Ecto neural progenitor cell (in vitro differentiated cells): ENCODE measurements around the gene BRINP2.

ENCODE experiments used
- DNase-seq: peaks from one replicate; pipeline ENCODE4 v3.0.0-alpha.2; 2018; ENCODE audit warnings: low spot score

BRINP2 gene, protein sequence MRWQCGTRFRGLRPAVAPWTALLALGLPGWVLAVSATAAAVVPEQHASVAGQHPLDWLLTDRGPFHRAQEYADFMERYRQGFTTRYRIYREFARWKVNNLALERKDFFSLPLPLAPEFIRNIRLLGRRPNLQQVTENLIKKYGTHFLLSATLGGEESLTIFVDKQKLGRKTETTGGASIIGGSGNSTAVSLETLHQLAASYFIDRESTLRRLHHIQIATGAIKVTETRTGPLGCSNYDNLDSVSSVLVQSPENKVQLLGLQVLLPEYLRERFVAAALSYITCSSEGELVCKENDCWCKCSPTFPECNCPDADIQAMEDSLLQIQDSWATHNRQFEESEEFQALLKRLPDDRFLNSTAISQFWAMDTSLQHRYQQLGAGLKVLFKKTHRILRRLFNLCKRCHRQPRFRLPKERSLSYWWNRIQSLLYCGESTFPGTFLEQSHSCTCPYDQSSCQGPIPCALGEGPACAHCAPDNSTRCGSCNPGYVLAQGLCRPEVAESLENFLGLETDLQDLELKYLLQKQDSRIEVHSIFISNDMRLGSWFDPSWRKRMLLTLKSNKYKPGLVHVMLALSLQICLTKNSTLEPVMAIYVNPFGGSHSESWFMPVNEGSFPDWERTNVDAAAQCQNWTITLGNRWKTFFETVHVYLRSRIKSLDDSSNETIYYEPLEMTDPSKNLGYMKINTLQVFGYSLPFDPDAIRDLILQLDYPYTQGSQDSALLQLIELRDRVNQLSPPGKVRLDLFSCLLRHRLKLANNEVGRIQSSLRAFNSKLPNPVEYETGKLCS

DNA sequence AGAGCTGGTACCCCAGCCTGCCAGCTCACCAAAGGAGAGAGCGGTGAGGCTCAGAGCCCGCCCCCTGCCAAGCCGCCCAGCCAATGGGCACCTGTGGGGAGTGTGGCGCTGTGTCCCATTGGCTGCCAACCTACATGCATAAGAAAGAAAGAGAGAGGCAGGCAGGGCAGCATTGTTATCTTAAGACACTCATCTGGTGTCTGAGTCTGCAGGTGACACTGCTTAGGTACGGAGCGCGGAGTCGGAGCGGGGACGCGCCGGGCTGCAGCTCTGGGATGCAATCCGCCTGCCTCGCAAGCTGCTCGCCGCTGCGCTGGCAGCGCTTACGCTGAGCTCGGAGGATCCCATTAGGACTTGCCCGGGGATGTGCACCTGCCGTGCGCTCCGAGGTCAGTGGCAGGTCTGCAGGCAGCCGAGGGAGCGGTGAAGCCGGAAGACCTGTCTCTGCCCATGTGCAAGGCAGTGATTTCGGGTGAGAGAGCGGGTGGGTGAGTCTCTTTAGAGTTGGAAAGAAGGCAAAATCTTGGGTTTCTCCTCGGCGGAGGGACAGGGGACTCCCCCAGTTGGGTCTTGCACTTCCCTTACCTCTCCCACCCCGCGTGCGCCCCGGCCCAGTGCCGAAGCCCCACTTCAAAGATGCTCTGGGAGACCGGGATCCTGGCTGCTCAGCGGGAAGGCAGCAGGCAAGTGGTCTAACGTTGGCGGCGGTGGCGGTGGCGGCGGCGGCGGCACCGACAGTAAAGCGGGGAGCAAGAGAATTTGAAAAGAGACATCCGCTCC lies at the start of gene BRINP2:
TSS of gene BRINP2 (plus strand) at position 203 of the 780 bp plus-strand sequence. CDS start 58,919 bp downstream, outside the sequence.
- DNase-seq = peak; percentile 87

DNA sequence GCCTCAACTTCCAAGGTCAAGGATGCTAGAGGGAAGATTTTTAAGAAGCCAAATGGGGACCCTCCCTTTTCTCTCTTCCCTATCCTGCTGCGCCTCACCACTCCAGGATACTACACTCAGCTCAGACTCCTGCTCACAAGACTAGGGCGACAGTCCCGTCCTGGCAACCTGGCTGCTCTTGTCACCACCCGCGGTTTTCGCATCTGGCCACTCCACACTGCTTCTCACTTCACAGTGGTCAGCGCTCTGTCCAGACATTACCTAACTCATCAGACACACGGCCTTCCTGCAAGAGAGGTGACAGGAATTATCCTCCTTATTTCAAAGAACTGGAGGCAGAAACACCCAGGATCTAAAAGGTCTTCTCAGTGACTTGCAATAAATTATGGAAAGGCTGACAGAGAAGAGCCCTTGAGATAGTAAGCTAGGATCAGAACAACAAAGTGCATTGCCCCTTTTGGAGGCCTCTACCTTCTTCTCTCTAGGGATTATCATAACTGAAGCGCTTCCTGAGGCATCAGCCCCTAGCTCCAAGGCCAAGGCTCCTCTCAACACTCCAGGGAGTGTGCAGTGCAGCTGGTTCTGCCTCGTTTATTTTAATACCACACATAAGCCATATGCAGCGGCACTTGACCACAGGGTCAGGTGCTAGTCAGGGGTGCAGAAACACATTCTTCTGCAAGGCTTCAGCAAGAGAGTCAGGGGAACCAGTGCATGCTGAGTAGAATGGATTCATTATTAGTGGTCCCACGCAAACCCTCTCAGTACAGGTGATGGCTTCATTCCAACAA lies 48.1 kb upstream of the BRINP2 start:
- DNase-seq = no peak

DNA sequence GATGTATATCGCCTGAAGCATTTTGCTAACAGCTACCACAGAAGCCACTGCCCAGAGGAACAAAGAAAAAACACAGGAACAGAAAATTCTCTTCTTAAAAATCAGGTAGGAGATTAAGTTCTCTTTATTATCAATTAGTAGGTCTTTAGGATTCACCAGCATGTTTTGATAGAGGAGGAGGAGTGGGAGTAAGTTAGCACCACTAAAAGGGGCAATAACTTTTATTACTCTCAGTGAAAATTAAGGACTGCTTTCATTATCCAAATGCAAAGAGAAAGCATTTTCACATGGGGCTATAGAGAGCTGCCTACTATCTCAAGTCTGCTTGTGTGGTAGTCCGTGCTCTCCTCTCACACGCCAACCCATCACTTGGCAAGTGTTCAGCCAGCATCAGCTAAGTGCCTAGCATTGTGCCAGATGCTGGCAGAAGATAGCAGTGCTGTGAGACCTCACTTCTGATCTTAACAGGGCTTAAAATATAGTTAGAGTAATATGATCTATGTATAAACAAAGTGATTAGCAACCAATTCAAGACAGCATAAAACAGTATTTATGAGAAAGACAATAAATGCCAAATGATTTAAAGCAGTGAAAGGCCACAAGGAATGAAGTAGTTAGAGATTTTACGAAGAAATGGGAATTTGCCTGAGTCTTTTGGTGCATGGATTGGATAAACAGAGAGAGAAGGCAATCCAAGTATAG lies 46.0 kb upstream of the BRINP2 start:
- no peak for DNase-seq

DNA sequence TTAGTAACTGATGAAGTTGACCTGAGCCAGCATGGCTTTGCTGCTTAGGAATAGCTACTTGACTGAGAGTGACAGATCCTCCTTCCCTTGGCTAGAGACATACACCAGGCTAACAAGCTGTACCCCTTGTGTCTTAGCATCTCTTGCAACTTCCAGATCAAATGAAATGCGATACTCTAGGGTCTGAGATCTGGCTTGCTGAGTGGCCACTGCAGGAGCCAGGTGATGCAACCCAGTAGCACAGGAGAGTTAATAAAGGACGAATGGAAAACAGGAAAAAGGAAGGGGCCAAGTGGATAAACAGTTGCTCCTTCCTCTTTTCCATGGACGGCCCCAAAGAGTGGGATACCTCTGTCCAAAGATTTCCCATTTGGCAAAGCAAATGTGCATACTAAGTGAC lies 44.5 kb upstream of the BRINP2 start:
- no peak for DNase-seq

DNA sequence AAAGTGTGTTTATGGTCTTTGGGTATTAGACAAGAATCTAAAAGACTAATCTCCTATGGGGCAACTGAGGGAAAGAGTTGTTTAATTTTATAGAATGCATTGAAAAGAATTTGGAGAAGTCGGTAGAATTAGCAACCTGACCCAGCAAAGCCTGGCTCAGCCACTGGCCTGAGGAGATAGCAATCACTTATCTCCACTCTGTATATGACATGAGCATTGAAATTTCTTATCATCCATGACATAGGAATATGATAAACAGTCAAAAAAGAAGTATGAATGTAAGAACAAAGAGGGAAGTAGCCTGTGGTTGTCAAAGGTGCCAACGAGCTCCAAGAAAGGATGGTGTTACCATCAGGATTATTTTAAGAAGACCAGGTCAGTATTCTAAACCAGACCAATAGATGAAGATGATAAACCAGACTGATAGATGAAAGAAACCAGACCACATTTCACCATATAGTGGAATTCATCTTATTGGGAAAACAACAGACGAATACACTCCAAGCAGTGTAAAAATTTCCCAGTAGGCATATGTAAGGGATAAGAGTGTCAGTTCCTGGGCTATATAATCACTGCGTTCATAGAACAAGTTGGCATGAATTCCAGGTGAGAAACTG lies 42.0 kb upstream of the BRINP2 start:
- no peak for DNase-seq

DNA sequence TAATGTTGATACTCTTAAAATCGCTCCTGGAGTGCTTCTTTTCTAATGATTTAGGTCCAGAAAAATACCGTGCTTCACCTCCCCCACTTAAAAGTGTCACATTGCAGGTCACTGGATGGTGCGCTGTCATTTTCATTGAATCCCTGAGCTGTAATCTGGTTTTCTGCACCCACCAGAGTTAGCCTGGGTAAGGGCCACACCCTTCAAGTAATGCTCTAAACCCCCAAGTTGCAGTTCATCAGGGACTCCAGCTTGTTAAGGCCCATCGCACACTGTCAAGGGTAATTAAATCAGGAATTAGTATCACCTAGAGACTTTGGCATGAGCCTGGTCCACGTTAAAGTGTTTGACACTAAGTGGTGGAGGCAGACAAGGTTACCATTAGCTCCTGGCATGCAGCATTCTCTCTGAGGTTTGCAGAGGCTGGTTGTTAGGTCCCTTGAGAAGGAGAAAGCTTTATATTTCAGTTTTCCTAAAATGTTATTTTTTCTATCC lies 40.3 kb upstream of the BRINP2 start:
- DNase-seq = no peak

DNA sequence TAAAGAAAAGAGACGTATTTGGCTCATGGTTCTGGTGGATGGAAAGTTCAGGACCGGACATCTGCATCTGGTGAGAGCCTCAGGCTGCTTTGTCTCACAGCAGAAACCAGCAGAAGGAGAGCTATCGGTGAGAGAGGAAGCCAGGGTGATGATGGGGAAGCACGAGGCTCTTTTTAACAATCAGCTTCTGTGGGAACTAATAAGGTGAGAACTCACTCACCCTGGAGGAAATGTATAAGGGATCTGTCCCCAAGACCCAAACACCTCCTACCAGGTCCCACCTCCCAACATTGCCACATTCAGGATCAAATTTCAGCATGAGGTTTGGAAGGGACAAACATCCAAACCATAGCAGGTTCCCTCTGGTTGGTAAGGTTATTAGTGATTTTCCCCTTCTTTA lies 39.0 kb upstream of the BRINP2 start:
- DNase-seq = no peak

DNA sequence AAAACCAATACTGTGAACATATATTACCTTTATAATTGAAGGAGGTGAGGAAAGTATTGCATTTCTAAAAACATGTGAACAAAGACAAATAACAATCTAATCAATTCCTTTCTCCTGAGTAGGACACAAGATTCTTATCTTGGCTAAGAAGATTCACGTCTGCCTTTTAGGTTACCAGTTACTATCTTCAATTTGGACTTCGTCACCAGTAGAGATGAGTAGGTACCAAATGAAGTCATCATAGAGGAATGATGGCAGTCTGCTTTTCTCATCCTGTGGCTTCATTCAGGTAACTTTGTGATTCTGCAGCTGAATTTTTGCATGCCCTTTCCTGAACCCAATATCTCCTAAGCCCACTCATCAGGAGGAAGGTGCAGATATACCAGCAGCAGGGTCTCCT lies 38.6 kb upstream of the BRINP2 start:
- no peak for DNase-seq

DNA sequence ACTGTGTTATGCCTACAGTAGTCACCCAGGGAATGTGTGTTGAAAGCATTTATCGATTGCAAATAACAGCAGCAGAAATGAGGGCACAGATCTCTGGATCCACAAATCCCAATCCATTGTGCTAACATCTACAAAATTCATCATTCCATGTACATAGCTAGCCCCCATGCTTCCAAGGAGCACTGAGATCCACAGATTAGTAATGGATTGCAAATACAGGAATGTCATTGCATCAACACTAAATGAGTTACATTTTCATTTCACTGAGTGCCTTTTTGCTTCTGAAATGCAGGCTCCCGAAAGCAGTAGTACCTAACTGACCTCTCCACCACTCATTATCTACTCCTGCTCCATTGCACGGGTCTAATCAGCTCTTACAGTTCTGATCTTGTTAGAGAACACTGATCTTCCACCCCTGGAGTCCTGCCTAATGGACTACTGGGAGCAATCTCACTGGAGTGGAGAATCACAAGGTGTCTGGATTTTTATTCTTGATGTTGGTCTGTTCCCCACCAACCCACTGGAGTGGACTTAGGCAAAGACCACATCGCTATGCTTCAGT lies 36.7 kb upstream of the BRINP2 start:
- no peak for DNase-seq

DNA sequence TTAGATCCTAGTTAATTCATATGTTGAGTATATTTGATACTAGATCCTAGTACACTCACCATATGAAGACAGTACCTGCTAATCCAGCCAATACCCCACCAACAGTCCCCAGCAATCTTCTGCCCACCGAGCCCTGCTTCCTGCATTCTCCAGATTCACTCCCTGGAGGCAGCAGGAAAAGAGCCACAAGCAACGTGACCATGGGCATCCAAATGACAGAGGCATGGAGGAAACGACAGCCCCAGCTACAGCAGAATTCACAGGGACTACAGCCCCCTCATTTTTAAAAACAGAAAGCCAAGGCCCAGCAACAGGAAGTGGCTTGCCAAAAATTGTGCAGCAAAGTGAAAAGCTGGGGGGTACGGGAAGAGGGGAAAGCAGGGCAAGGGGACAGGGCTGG lies 35.5 kb upstream of the BRINP2 start:
- no peak for DNase-seq

DNA sequence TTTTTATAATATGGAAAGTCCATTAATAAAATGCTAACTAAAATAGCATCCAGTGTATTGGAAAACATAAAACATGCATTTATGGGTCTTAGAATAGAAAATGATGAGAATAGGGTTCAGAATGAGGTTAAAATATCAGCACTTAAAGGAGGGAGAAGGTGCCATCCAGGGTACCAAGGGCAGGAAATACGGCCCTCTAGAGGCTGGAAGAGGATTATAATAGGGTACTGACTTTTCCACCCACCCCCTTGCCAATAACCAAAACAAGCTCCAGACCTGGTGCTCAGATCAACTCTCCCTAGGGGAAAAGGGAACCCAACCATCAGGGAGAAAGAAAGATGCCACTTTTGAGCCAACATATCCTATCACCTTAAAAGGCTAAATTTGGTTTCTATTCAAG lies 32.9 kb upstream of the BRINP2 start:
- DNase-seq = no peak

DNA sequence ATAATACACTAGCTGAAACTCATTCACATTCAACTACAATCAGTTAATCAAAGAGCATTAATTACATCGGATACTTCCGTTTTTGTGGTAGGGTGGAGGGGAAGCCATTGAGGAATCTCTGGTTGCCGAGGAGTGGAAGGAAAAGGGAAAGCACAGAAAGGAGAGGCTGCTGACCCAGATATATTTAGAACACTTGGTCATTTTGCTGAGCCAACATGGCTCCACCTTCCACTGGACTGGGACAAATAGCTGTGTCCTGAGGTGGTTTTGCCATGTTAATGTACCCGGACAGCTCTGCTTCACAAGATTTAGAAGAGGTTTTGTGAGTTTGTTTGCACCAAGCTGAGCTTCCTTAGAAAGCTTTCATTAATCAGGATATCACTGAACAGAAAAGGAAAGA lies 32.4 kb upstream of the BRINP2 start:
- no peak for DNase-seq

DNA sequence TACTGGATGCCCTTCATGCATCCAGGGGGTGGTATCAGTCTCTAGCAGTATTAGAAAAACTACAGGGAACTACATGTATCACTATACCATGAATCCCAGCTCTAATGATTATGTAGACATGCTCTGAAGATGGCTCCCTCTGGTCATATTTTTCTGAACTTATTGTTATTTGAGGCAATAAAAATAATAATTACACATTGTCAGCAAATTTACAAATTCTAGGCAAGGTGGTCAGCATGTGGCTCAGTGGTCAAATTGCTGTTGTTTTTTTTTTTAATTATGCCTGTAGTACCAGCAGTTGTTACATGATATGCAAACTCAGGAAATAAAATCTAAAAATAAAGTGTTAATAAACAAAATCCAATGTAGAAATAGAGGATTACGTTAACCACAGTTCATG lies 28.7 kb upstream of the BRINP2 start:
- DNase-seq = no peak

DNA sequence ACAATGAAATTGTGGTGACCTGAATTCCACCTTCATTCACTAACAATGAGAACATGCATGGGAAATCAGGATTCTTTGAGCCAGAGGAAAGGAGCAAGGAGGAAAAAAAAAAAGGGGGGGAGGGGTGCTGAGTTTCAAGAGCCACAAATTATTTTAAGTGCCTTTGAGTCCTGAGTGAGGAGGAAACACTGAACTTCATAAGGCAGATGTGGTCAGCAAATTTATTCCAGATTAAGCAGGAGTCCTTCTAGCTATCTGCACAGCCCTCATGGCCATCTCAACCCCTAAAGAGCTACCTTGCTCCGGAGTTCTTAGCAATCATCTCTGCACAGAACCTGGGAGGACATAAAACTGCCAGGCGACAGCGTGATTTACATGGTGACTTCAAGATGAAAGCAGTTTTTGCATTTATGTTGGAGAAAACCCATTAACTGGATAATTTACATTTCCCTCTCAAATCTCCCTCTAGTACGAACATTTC lies 27.9 kb upstream of the BRINP2 start:
- DNase-seq = no peak

DNA sequence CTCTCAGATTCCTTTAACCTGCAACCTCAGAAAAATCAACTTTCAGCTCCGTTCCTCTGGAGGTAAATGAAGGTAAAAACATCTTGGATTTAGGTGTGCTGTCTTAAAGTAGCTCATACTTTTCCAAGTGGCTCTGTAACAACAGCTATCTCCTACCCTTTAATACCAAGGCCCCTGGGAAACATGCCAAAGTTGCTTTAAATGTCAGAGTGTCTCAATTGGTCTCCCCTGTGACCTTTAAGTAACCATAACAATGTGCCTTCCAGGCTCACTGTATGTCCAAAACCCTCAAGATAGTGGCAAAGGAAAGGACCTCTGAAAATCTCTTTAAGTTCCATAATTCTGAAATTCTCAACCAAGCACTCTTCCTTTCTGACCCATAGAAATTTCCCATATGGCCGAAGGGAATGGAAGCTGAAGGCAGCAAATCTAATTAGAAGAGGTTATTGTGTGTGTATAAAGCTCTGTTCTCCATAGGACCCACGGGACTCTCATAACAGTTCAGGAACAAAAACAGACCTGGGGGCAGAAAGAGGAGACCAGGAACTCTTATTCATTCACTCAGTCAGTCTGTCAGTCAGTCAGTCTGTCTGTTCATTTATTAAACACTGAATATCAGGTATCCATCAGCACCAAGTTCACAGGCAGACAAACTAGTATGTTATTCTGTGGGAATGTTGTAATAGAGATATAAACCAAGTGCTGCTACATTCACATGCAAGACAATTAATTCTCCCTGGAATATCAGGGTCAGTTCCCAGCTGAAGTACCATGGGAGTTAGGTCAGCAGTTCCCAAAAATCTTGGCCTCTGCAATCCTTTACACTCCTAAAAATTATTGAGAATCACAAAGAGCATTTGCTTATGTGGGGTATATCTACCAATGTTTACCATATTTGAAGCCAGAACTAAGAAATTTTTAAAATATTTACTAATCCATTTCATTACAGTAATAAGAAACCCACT lies 25.4 kb upstream of the BRINP2 start:
- no peak for DNase-seq

DNA sequence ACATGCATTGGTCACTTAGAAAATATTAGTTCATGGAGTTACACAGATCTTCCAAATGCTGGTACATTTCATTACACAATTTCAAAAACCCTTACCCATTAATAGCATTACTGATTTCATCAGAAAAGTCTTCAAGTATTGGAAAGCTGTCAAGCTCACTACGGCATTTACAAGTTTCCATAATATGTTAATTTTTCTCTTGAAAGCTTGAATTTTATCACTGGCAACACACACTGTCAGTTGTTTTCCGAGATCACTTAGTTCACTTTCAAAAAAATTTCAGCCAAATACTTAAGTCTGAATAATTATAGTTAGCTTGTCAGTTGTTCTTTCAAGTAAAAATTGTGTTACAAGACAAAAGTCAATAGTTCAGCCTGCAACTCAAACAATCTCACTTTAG lies 24.3 kb upstream of the BRINP2 start:
- DNase-seq = no peak

DNA sequence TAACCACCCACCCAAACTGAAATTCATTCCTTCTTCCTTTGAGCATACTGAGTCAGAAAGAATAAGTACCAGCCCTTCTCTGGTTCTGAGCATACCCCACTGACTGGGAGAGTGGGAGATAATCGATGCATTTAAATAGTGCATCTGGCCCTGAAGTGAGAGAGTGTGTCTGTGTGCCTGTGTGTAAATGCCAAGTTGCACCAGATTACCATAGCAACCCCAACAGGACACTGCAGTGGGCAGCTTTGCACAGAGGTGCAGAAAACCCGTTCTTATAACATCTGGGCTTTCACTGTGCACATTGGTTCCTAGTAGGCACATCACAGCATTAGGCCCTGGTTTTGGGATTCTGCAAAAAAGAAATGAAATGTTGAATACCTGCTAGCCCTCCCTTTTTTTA lies 8.5 kb upstream of the BRINP2 start:
- no peak for DNase-seq

DNA sequence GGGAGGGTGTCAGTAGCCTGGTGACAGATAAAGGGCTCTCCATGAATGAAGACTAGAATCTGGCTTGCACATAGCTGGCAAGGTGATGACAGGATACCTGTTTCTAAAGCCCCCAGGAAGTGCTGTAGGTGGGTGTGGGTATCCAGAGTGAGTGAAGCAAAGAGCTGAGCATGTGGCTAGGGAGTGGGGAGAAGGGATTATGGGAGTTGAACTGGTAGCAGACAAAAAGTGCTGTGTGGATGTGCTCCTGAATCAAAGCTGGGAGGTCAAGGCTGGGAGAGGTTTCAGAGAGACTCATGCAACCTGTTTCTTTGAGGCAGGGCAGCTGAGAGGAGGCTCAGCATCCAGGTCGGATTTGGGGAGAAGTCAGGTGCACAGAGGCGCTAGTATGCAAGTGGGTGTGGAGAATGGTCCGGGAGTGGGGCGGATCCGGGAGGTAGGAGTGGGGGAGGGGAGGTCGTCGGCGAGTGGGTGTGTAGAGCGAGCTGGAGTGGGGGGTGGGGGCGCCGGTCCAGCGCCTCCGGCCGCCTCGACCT lies 6.8 kb upstream of the BRINP2 start:
- peak; percentile 57 for DNase-seq
